Neural progenitor cell (in vitro differentiated cells): ENCODE data around the gene RBM19.

Source experiments
- CTCF ChIP-seq: fragments of 200-600 bp; sonication (generic); IDR thresholded peaks from 2 replicates; pipeline ENCODE4 v1.5.1; 2017; ENCODE audit warnings: antibody characterized with exemption, mild to moderate bottlenecking
- EZH2phosphoT487 ChIP-seq: fragments of 200-600 bp; sonication (generic); IDR thresholded peaks from 2 replicates; pipeline ENCODE4 v1.6.1; 2017; ENCODE audit warnings: antibody characterized with exemption

GRCh38 chr12:113858841-113859386 is 107.2 kb downstream of the RBM19 start:
- no peak for TF ChIP-seq CTCF
- TF ChIP-seq EZH2phosphoT487: no peak
